AG09309 (cell line): ENCODE results near the gene ASPSCR1.

Experiments
- DNase-seq: peaks from one replicate; pipeline ENCODE4 v3.0.0-alpha.2; 2010; ENCODE audit warnings: low read depth
- H3K4me3 ChIP-seq: 2 replicates; pipeline ENCODE4 v1.5.1; 2011; ENCODE audit warnings: mild to moderate bottlenecking, low read depth, low read length, moderate library complexity; ENCODE audit not compliant: control insufficient read depth
- TF ChIP-seq, protein P1 (sequence below): IDR thresholded peaks from 2 replicates; pipeline ENCODE4 v1.5.1; 2011; ENCODE audit warnings: mild to moderate bottlenecking, low read depth, low read length, inconsistent platforms; ENCODE audit not compliant: insufficient read depth, control insufficient read depth; ENCODE audit errors: missing control alignments

Gene ASPSCR1

DNA sequence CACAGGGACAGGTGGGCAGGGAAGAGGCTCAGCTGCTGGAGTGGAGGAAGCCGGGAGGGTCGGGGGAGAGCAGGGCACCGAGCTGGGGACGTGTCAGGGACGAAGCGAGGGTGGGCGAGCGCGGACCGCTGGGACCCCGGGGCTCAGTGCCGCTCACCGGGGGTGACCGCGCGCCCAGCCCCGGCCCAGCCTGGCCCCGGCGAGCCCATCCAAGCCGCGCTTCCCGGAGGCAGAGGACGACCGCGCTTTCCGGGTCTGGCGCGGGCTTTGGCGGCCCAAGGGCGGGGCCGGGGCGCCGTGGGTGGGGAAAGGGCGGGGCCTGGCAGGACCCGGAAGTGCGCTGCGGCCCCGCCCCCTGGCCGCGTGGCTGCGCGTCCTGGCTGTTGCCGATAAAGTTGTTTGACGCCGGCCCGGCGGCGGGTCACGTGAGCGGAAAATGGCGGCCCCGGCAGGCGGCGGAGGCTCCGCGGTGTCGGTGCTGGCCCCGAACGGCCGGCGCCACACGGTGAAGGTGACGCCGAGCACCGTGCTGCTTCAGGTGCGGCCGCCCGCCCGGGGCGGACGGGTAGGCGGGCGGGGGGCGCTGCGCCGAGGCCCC is at the start of gene ASPSCR1:
Gene ASPSCR1 (plus strand): TSS at position 419 of the 598 bp plus-strand sequence. CDS start 18 bp downstream, at position 437.
- TF ChIP-seq, protein P1, sequence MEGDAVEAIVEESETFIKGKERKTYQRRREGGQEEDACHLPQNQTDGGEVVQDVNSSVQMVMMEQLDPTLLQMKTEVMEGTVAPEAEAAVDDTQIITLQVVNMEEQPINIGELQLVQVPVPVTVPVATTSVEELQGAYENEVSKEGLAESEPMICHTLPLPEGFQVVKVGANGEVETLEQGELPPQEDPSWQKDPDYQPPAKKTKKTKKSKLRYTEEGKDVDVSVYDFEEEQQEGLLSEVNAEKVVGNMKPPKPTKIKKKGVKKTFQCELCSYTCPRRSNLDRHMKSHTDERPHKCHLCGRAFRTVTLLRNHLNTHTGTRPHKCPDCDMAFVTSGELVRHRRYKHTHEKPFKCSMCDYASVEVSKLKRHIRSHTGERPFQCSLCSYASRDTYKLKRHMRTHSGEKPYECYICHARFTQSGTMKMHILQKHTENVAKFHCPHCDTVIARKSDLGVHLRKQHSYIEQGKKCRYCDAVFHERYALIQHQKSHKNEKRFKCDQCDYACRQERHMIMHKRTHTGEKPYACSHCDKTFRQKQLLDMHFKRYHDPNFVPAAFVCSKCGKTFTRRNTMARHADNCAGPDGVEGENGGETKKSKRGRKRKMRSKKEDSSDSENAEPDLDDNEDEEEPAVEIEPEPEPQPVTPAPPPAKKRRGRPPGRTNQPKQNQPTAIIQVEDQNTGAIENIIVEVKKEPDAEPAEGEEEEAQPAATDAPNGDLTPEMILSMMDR: no peak
- H3K4me3 ChIP-seq: peak within 1 kb of the TSS; percentile 87
- peak; percentile 55 for DNase-seq

DNA sequence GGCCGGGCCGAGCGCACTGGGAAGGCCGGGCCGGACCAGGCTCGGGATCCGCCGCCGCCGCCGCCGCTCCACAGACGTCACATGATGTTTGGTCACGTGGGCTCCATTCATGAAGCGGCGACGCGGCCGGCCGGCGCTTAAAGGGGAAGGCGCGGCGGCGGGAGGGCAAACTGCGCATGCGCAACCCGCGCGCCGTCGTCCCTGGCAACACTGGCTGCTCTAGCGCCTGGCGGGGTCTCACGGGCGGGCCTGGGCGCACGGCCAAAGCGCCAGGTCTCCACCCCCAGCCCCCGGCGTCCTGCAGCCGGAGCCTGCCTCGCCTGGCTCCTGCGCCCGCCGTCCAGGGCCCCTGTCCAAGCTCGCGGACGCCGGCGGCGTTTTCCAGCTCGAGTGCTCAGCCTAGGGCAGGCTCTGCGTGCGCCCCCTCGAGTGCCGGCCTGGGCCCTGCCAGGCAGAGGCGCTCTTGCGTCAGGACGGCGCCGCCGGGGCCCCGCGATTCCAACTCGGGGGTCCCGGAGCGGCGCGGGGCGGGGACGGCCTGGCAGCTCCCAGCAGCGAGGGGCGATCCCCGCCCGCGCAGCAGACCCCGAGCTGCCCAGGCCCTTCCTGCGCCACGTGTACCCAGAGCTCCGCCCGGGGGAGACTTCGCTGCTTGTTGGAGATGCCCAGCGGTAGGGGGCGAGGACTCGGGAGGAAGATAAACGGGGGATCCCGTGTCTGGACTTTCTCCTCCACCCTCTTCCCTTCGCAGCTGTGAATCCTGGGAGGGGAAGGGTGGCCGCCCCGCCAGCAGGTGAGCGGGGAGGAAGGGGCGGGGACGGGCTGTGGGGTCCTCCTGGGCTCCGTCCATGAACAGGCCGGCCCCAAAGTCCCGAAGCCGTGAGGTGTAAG is 49.5 kb upstream of the ASPSCR1 start, which contains the start of gene MAFG:
Gene MAFG (minus strand): TSS at position 83 of the 891 bp plus-strand sequence. CDS start 4,550 bp downstream, outside the sequence.
- H3K4me3 ChIP-seq: peak within 1 kb of the TSS; percentile 78
- TF ChIP-seq, protein P1: no peak
- DNase-seq: peak; percentile 57

DNA sequence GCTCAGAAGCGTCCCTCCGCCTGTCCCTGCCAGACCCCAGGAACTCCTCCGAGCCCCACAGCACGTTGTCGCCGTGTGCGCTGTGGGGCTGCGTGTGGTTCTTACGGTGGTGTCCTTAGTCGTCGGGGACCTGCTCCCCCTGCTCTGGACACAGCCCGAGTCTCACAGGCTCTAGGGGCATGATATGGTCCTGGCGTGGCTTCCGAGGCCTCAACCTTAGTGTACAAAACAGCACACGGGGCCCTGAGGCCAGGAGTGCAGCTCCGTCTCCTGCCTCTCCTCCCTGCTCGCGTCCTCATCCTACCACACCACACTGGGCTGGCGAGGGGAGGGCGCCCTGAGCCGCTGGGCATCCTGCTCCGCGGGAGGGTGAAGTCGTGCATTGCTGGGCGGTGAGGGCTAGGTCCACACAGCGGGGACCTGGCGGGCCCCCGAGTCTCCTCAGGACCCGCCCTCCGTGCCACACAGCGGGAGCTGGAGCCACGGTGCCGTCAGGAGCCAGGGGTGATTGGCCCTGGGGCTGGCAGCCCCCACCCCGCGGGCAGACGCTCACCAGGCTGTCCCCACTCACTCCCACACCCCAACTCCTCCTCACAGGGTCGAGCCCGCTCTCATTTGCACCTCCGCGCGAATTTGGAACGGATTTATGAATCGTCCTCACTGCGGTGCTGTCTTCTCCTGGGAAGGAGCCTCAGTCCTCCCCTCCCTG is 48.7 kb upstream of the ASPSCR1 start:
- peak overlapping the region; percentile 54 for H3K4me3 ChIP-seq
- no peak for DNase-seq
- TF ChIP-seq, protein P1: no peak

DNA sequence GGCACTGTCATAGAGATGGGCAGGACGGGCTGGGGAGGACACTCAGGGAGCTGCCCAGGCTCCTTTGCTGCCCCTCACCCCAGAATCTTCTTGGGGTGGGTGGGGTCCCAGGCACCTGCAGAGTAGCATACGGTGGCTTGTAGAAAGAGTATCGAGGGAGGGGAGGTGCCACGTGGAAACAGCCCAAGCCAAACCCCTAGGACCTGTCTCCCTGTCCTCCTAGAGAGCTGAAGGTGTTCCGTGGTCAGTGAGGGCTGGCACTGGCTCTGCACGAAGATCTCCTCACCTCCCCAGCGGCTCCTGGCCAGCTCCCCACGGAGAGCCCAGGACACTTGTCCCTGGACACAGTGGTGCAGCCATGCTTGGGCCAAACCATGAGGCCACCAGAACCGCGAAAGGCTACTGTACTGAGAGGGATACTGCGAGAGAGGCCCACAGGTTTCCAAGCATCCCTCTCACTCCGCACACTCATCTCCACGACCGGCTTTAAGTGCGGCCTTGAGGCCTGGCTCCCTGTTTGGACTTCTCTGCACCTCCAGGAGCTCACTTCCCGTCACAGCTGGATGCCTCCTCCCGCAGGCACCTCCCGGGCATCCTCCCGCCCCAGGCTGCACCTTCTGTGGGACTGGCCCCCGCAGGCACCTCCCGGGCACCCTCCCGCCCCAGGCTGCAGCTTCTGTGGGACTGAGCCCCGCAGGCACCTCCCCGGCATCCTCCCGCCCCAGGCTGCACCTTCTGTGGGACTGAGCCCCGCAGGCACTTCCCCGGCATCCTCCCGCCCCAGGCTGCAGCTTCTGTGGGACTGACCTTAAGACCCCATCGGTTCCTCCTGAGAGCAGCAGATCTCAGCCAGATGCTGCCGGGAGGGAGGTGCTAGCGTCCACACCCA is 47.9 kb upstream of the ASPSCR1 start:
- no peak for DNase-seq
- no peak overlapping the region for H3K4me3 ChIP-seq
- TF ChIP-seq, protein P1: no peak

DNA sequence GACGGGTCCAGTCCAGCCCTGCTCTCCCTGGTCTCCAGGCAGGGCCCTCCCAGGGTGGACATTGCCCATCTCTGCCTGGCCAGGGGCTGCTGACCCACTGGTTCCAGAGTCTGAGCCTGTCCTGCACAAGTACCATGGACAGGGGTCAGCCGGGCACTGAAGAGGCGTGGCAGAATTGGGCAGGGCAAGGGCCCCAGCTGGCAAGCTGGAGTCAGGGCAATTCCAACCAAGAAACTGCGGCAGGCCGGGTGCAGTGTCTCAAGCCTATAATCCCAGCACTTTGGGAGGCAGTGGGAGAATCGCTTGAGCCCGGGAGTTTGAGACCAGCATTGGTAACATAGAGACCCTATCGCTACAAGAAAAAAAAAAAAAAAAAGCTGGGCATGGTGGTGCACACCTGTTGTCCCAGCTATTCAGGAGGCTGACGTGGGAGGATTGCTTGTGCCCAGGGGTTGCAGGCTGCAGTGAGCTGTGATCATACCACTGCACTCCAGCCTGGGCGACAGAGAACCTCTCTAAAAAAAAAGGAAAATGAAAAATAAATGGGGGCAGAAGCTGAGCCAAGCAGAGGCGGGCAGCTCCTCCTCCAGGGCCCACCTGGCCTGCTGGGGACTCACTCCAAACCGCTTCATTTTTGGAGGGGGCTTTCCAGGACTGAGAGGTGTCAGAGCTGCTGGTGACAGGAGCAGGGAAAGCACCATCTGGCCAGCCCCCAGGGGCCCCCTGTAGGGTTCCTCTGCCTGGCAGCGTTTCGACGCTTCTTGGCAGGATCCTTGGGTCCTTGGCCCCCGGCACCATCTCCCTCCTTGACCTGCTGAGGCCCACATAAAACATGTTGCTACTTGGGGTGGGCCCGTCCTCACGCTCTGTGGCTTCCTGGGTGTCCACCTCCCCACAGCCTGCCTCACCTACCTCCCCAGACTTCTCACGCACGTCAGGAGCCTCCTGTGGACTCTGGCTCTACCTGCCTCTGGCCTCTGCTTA is 47.0 kb upstream of the ASPSCR1 start:
- TF ChIP-seq, protein P1: no peak
- H3K4me3 ChIP-seq: no peak overlapping the region
- DNase-seq: no peak
